PC-9 (cell line): ENCODE data around the gene CTBP2. TPM values are rescaled to one million over a fixed set of nuclear protein-coding genes. Genes with fewer than 3 reads are reported as not detected.
"Not testable (repeated sequence)": the region's sequence is repeated elsewhere in the genome, so short reads cannot be mapped to it uniquely, and the experiment has no call there.

Experiments used
- BruUV-seq: library from RNA; stranded (reverse); fragments of 400-500 nt; replicated peaks from 2 replicates; lab custom pipeline; 2021; lab: Mats Ljungman, UMichigan
- CTCF ChIA-PET: fragments of 300-600 bp; sonication (Branson Sonifier 250); formaldehyde crosslinking; loops from one replicate; lab custom pipeline; 2022; ENCODE audit warnings: antibody characterized with exemption; lab: Charles Lee
- POLR2A ChIA-PET: fragments of 300-600 bp; sonication (Branson Sonifier 250); formaldehyde crosslinking; loops from one replicate; lab custom pipeline; 2022; ENCODE audit warnings: antibody characterized with exemption; ENCODE audit not compliant: unreplicated experiment; lab: Charles Lee
- DNase-seq, 2 experiments: peaks; one replicate each; pipeline versions ENCODE4 v3.0.0 to v3.0.0-alpha.2; 2015 to 2022; ENCODE audit warnings: mixed read lengths in 1 of 2
- H2AFZ ChIP-seq: fragments of 200-600 bp; sonication (generic); 2 replicates; pipeline ENCODE4 v1.8.1; 2017; ENCODE audit warnings: antibody characterized with exemption
- H3F3A ChIP-seq: fragments of 200-600 bp; sonication (generic); 2 replicates; pipeline ENCODE4 v1.8.1; 2017; ENCODE audit warnings: antibody characterized with exemption, mild to moderate bottlenecking, low read depth; ENCODE audit not compliant: insufficient read depth
- H3K27ac ChIP-seq: fragments of 200-600 bp; sonication (generic); 2 replicates; pipeline ENCODE4 v1.6.1; 2016; ENCODE audit warnings: mixed run types
- H3K27me3 ChIP-seq: fragments of 200-600 bp; sonication (generic); 2 replicates; pipeline ENCODE4 v1.6.1; 2016; ENCODE audit warnings: low read depth, mixed run types; ENCODE audit not compliant: insufficient read depth
- H3K36me3 ChIP-seq: fragments of 200-600 bp; sonication (generic); 2 replicates; pipeline ENCODE4 v1.6.1; 2016; ENCODE audit warnings: low read depth, mixed run types
- H3K4me1 ChIP-seq: fragments of 200-600 bp; sonication (generic); replicated peaks from 2 replicates; pipeline ENCODE4 v1.6.1; 2016; ENCODE audit warnings: mixed run types; ENCODE audit not compliant: insufficient read depth
- H3K4me2 ChIP-seq: fragments of 200-600 bp; sonication (generic); 2 replicates; pipeline ENCODE4 v1.6.1; 2017; ENCODE audit warnings: mixed run types
- H3K4me3 ChIP-seq: fragments of 200-600 bp; sonication (generic); 2 replicates; pipeline ENCODE4 v1.6.1; 2016; ENCODE audit warnings: mixed run types
- H3K79me2 ChIP-seq: fragments of 200-600 bp; sonication (generic); 2 replicates; pipeline ENCODE4 v1.6.1; 2017; ENCODE audit warnings: low read depth, mixed run types
- H3K9me2 ChIP-seq: fragments of 200-600 bp; sonication (generic); 2 replicates; pipeline ENCODE4 v1.8.1; 2017; ENCODE audit warnings: mild to moderate bottlenecking; ENCODE audit not compliant: insufficient read depth
- H3K9me3 ChIP-seq: fragments of 200-600 bp; sonication (generic); 2 replicates; pipeline ENCODE4 v1.8.1; 2016; ENCODE audit warnings: low read depth; ENCODE audit not compliant: insufficient read depth
- H4K20me1 ChIP-seq: fragments of 200-600 bp; sonication (generic); 2 replicates; pipeline ENCODE4 v1.8.1; 2017; ENCODE audit not compliant: insufficient read depth
- EZH2 ChIP-seq: fragments of 200-600 bp; sonication (generic); IDR thresholded peaks from 2 replicates; pipeline ENCODE4 v1.8.0; 2017; ENCODE audit warnings: antibody characterized with exemption, low read depth
- intact Hi-C: fragments of 100-400 bp; cut with micrococcal nuclease; formaldehyde crosslinking; loops from one replicate; pipeline ENCODE4 v1.10.0; 2022; ENCODE audit not compliant: unreplicated experiment
- total RNA-seq: library from RNA; stranded (reverse); gene quantifications from 2 replicates; pipeline ENCODE4 v1.2.3, GENCODE V29; 2021
- TF ChIP-seq, protein P1 (sequence below): fragments of 200-600 bp; sonication (generic); conservative IDR thresholded peaks from 2 replicates; pipeline ENCODE4 v1.6.1; 2017; ENCODE audit warnings: mixed run types, antibody characterized with exemption, mild to moderate bottlenecking, moderate library complexity

Gene CTBP2
- total RNA-seq, 1 experiment from 2014 or later: 60.5 TPM

DNA sequence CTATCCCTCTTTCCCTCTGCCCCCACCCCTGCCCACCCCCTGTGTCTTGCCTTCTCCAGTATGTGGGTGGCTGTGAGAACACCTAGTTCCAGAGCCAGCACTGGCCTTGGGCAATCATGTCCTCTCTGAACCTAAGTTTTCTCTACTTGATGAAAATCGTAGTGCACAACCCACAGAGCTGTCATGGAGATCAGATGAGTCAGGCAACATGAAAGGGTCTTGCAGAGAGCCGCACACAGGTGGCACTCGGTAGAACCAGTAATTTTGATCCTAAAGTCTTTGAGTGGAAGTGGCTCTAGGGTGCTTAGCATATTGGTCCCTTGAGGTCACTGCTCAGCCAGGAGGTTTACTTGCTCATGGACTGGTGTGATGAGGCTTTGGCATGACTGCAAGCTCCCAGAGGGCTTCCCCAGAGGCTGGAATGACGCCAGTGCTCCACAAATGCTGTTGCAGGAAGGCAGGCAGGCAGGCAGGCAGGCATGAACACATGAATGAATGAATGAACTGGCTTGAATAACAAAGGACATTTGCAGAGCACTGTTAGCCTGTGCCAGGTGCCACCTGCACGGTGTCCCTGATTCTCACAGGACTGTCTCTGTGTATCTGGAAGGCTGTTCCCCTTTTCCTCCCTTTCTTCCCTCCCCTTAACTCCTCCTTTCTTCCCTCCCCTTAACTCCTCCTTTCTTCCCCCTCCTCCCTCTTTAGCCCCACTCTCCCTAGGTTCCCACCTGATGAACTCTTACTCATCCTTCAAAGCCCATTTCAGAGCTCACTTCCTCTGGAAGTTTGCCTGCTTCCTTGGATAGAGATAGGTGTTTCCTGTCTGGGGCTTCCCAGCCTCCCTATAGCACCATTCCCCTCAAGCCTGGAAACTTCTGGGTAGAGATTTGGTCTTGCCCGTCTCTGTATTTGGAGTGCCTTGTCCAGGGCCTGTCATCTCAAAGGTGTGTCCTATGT, 27.2 kb upstream of the CTBP2 start:
- H3K27me3 ChIP-seq: no peaks in the 10 kb centered on the region
- H3K4me3 ChIP-seq: no peak overlapping the region
- no peak overlapping the region for H3K4me2 ChIP-seq
- H3K79me2 ChIP-seq: no peaks in the 10 kb centered on the region
- intact Hi-C loops: no loop called here
- no peak for DNase-seq
- no peaks in the 10 kb centered on the region for H3K9me2 ChIP-seq
- H3K9me3 ChIP-seq: no peaks in the 10 kb centered on the region
- no peaks in the 10 kb centered on the region for H3K36me3 ChIP-seq
- no peaks in the 10 kb centered on the region for H3F3A ChIP-seq
- peaks cover 15% of the 10 kb centered on the region for H3K4me1 ChIP-seq
- no peak overlapping the region for H3K27ac ChIP-seq
- no peak overlapping the region for H2AFZ ChIP-seq
- BruUV-seq: no TSS peak
- no peaks in the 10 kb centered on the region for H4K20me1 ChIP-seq
- CTCF ChIA-PET: no interaction called here
- TF ChIP-seq EZH2: no peak
- TF ChIP-seq, protein P1, sequence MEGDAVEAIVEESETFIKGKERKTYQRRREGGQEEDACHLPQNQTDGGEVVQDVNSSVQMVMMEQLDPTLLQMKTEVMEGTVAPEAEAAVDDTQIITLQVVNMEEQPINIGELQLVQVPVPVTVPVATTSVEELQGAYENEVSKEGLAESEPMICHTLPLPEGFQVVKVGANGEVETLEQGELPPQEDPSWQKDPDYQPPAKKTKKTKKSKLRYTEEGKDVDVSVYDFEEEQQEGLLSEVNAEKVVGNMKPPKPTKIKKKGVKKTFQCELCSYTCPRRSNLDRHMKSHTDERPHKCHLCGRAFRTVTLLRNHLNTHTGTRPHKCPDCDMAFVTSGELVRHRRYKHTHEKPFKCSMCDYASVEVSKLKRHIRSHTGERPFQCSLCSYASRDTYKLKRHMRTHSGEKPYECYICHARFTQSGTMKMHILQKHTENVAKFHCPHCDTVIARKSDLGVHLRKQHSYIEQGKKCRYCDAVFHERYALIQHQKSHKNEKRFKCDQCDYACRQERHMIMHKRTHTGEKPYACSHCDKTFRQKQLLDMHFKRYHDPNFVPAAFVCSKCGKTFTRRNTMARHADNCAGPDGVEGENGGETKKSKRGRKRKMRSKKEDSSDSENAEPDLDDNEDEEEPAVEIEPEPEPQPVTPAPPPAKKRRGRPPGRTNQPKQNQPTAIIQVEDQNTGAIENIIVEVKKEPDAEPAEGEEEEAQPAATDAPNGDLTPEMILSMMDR: no peak
- POLR2A ChIA-PET: no interaction called here

DNA sequence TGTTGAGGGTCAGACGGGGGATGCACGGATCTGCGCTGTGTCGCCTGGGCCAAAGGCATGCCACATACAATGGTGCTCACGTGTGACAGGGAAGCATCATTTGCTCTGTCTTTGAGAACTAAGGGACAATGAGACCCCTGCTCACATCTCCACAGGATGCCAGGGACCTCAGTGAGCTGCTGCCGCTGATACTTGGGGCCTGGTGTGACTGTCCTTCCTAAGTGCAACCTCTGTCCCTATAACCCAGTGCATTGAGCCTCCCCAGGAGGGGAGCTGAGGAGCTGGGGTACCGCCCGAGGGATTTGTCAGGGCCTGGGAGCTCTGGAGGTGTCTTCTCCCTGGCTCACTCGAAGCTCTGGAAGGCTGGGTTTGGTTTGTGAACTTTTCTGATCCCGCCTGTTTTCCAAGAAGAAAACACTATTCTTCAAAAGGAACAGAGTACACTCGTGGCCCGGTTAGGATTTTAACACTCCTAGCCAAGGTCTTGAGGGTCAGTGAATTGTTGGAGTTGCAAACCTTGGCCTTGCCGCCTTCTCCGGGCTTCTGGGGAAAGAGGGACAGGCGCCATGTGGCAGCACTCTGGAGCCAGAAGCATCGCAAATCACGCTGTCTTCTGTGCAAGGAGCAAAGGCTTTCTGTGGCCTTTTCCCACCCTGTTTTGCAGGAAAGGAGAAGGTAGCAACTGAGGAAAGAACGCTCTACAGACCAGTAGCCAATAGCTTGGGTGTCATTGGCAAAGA, 26.2 kb upstream of the CTBP2 start:
- Histone ChIP-seq H3K9me3 (no peaks in the 10 kb centered on the region), H2AFZ (no peak overlapping the region), H3K4me1 (peaks cover 14% of the 10 kb centered on the region), H3K9me2 (no peaks in the 10 kb centered on the region), H3K36me3 (no peaks in the 10 kb centered on the region), H3K27ac (no peak overlapping the region), H3K79me2 (no peaks in the 10 kb centered on the region), H3K4me2 (no peak overlapping the region), H3K4me3 (no peak overlapping the region), H3F3A (no peaks in the 10 kb centered on the region), H4K20me1 (no peaks in the 10 kb centered on the region), H3K27me3 (no peaks in the 10 kb centered on the region)
- no peak for DNase-seq
- no TSS peak for BruUV-seq
- ChIA-PET POLR2A (no interaction called here), CTCF (no interaction called here)
- intact Hi-C loops: no loop called here
- TF ChIP-seq, protein P1: no peak

DNA sequence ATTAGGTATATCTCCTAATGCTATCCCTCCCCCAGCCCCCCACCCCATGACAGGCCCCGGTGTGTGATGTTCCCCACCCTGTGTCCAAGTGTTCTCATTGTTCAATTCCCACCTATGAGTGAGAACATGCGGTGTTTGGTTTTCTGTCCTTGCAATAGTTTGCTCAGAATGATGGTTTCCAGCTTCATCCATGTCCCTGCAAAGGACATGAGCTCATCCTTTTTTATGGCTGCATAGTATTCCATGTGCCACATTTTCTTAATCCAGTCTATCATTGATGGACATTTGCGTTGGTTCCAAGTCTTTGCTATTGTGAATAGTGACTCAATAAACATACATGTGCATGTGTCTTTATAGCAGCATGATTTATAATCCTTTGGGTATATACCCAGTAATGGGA, 18.7 kb upstream of the CTBP2 start:
- H3K27me3 ChIP-seq, H3K36me3 ChIP-seq, H3K4me3 ChIP-seq, POLR2A ChIA-PET, H3K9me2 ChIP-seq, H3K79me2 ChIP-seq, H3K4me2 ChIP-seq, intact Hi-C loops, H2AFZ ChIP-seq, H3K4me1 ChIP-seq, H3K9me3 ChIP-seq, DNase-seq, H3F3A ChIP-seq, BruUV-seq, CTCF ChIA-PET, H4K20me1 ChIP-seq, H3K27ac ChIP-seq: not testable (repeated sequence)
